Measurements from ENCODE around the gene TULP4.

GRCh38 chr6:158460602-158461169, 148.4 kb downstream of the TULP4 start:
- TF ChIP-seq CTCF (IDR thresholded peaks at IDR 0.05): no peak
- TF ChIP-seq EZH2 (IDR thresholded peaks at IDR 0.05; ENCODE audit: borderline replicate concordance, insufficient read depth, low read depth, low read length, poor library complexity, severe bottlenecking): no peak
